Gastroesophageal sphincter (tissue), 3 donors: ENCODE results near the gene OR13C2.

Experiments
- EP300 ChIP-seq: sonication (generic); formaldehyde crosslinking; IDR thresholded peaks from one replicate; pipeline ENCODE4 v1.6.1; 2017; ENCODE audit warnings: antibody characterized with exemption, mild to moderate bottlenecking
- TF ChIP-seq, protein P1 (sequence below), 4 experiments: fragments of 200-600 bp in 2 of 4; fragments of 450-650 bp in 2 of 4; sonication (generic) in 1 of 4; IDR thresholded peaks; one replicate each; pipeline ENCODE4 v1.5.1; 2017 to 2019; ENCODE audit warnings: antibody characterized with exemption in 4 of 4, mild to moderate bottlenecking in 2 of 4, moderate library complexity in 2 of 4

DNA sequence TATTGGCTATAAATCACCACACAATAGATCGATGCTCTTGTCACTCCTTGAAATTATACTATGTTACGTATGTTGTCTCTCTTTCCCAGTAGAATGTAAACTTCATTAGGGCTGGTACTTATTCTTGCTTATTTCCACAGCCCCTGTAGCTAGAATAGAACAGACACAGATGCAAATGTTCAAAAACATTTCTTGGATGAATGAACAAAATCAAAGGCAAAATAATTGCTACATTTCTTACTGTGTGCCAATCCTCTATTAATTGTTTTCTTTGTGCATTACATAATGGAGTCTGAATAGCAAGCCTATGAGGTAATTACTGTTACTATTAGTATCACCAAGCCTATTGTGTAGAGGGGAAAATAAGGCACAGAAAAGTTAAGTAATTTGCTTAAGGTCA is 725 bp upstream of the OR13C2 start:
- TF ChIP-seq, protein P1, sequence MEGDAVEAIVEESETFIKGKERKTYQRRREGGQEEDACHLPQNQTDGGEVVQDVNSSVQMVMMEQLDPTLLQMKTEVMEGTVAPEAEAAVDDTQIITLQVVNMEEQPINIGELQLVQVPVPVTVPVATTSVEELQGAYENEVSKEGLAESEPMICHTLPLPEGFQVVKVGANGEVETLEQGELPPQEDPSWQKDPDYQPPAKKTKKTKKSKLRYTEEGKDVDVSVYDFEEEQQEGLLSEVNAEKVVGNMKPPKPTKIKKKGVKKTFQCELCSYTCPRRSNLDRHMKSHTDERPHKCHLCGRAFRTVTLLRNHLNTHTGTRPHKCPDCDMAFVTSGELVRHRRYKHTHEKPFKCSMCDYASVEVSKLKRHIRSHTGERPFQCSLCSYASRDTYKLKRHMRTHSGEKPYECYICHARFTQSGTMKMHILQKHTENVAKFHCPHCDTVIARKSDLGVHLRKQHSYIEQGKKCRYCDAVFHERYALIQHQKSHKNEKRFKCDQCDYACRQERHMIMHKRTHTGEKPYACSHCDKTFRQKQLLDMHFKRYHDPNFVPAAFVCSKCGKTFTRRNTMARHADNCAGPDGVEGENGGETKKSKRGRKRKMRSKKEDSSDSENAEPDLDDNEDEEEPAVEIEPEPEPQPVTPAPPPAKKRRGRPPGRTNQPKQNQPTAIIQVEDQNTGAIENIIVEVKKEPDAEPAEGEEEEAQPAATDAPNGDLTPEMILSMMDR (IDR thresholded peaks at IDR 0.05): no peak
- no peak for TF ChIP-seq EP300
